NT2/D1 (cell line): ENCODE results near the gene PAK1IP1.

Experiments
- SUZ12 ChIP-seq: IDR thresholded peaks from 2 replicates; pipeline ENCODE4 v1.6.1; 2011; ENCODE audit not compliant: insufficient read length, insufficient read depth; ENCODE audit errors: extremely low read depth
- YY1 ChIP-seq: IDR thresholded peaks from 2 replicates; pipeline ENCODE4 v1.6.1; 2011; ENCODE audit not compliant: insufficient read length, insufficient read depth
- ZNF274 ChIP-seq: IDR thresholded peaks from 2 replicates; pipeline ENCODE4 v1.6.1; 2011; ENCODE audit warnings: mild to moderate bottlenecking, low read depth, low read length

- TF ChIP-seq YY1 (no peak), SUZ12 (no peak), ZNF274 (no peak)
Measured at GRCh38 chr6:10676403-10676802, 18.4 kb upstream of the PAK1IP1 start.
